GM19239 (cell line): ENCODE results near the gene ADGRL3.

Experiments used
- DNase-seq: peaks from one replicate; pipeline ENCODE4 v3.0.0; 2011; ENCODE audit warnings: low spot score; ENCODE audit not compliant: insufficient read length
- FAIRE-seq: peaks from 2 replicates; lab custom pipeline; 2011; peaks lifted over from hg19 to GRCh38; lab: Jason Lieb, UNC

ADGRL3 gene

GRCh38 chr4:62115216-62115615 is 915.1 kb downstream of the ADGRL3 start:
- DNase-seq, result no peak
- FAIRE-seq, result no peak

GRCh38 chr4:62117886-62118285 is 917.8 kb downstream of the ADGRL3 start:
- FAIRE-seq (no peak), DNase-seq (no peak)

- no peak for FAIRE-seq
- no peak for DNase-seq
These were observed 918.4 kb downstream of the ADGRL3 start for GRCh38 chr4:62118558-62118957.

- no peak for FAIRE-seq
These were observed 919.1 kb downstream of the ADGRL3 start for GRCh38 chr4:62119195-62119594.

GRCh38 chr4:62126064-62126732 is 926.1 kb downstream of the ADGRL3 start:
- no peak for DNase-seq
- no peak for FAIRE-seq

More at GRCh38 chr4:62119195-62119594, 919.1 kb downstream of the ADGRL3 start:
- DNase-seq, result no peak
